WTC11 (cell line): Measurements from ENCODE around the gene CACNA2D1. TPM values are rescaled to one million over a fixed set of nuclear protein-coding genes. Genes with fewer than 3 reads are reported as not detected.

Experiments
- ATAC-seq: fragments of 200-7000 bp; cut with Tn5 transposase; 2 replicates; pipeline ENCODE4 v1.10.0; 2021; ENCODE audit warnings: mild to moderate bottlenecking, moderate library complexity
- CTCF ChIA-PET: fragments of 300-600 bp; sonication (Branson Sonifier 250); formaldehyde crosslinking; loops from one replicate; lab custom pipeline; 2021; ENCODE audit warnings: antibody characterized with exemption; lab: Charles Lee
- POLR2A ChIA-PET: fragments of 350-600 bp; sonication (Branson Sonifier 250); formaldehyde crosslinking; loops from one replicate; lab custom pipeline; 2021; ENCODE audit warnings: antibody characterized with exemption; lab: Charles Lee
- DNase-seq: peaks from one replicate; pipeline ENCODE4 v3.0.0; 2021; ENCODE audit warnings: low spot score
- H3K27ac Mint-ChIP-seq: 2 replicates; pipeline ENCODE4 v1.8.0; 2021; ENCODE audit warnings: mixed read lengths
- H3K27me3 Mint-ChIP-seq: 2 replicates; pipeline ENCODE4 v1.8.0; 2021; ENCODE audit warnings: low read depth, mild to moderate bottlenecking, moderate library complexity, mixed read lengths
- H3K36me3 Mint-ChIP-seq: 2 replicates; pipeline ENCODE4 v1.8.0; 2021; ENCODE audit warnings: mixed read lengths
- H3K4me1 Mint-ChIP-seq: 2 replicates; pipeline ENCODE4 v1.8.0; 2022; ENCODE audit warnings: mixed read lengths
- H3K4me3 Mint-ChIP-seq: 2 replicates; pipeline ENCODE4 v1.8.0; 2021; ENCODE audit warnings: mild to moderate bottlenecking, moderate library complexity, mixed read lengths
- H3K9me3 Mint-ChIP-seq: 2 replicates; pipeline ENCODE4 v1.8.0; 2021; ENCODE audit warnings: mixed read lengths
- ATF1 ChIP-seq: sonication (generic); formaldehyde crosslinking; IDR thresholded peaks from 2 replicates; pipeline ENCODE4 v1.8.1; 2023; ENCODE audit warnings: mild to moderate bottlenecking, moderate library complexity, missing genetic modification reagents
- ATF3 ChIP-seq: sonication (generic); formaldehyde crosslinking; conservative IDR thresholded peaks from 2 replicates; pipeline ENCODE4 v1.8.1; 2022; ENCODE audit warnings: mild to moderate bottlenecking, missing genetic modification reagents
- ATF6 ChIP-seq: sonication (generic); formaldehyde crosslinking; IDR thresholded peaks from 2 replicates; pipeline ENCODE4 v1.8.1; 2023; ENCODE audit warnings: mild to moderate bottlenecking, missing genetic modification reagents
- E2F5 ChIP-seq: sonication (generic); formaldehyde crosslinking; IDR thresholded peaks from 2 replicates; pipeline ENCODE4 v1.8.1; 2022; ENCODE audit warnings: mild to moderate bottlenecking, moderate library complexity, missing genetic modification reagents
- ESRRA ChIP-seq: sonication (generic); formaldehyde crosslinking; IDR thresholded peaks from 2 replicates; pipeline ENCODE4 v1.8.1; 2022; ENCODE audit warnings: mild to moderate bottlenecking, missing genetic modification reagents, borderline replicate concordance
- FOXK1 ChIP-seq: sonication (generic); formaldehyde crosslinking; IDR thresholded peaks from 2 replicates; pipeline ENCODE4 v1.8.0; 2022; ENCODE audit warnings: mild to moderate bottlenecking, moderate library complexity, missing genetic modification reagents
- JUN ChIP-seq: sonication (generic); formaldehyde crosslinking; IDR thresholded peaks from 2 replicates; pipeline ENCODE4 v1.8.0; 2023; ENCODE audit warnings: mild to moderate bottlenecking, missing genetic modification reagents
- PRRX2 ChIP-seq: fragments of 250-450 bp; sonication (Bioruptor Pico); IDR thresholded peaks from 2 replicates; pipeline ENCODE4 v1.8.0; 2021; ENCODE audit warnings: mild to moderate bottlenecking
- STAT6 ChIP-seq: sonication (generic); formaldehyde crosslinking; conservative IDR thresholded peaks from 2 replicates; pipeline ENCODE4 v1.8.1; 2023; ENCODE audit warnings: mild to moderate bottlenecking, low read depth, missing genetic modification reagents, moderate library complexity
- TP53 ChIP-seq: sonication (generic); formaldehyde crosslinking; IDR thresholded peaks from 2 replicates; pipeline ENCODE4 v1.8.1; 2023; ENCODE audit warnings: mild to moderate bottlenecking, missing genetic modification reagents
- ZBTB21 ChIP-seq: sonication (generic); formaldehyde crosslinking; IDR thresholded peaks from 2 replicates; pipeline ENCODE4 v1.8.1; 2023; ENCODE audit warnings: mild to moderate bottlenecking, missing genetic modification reagents, borderline replicate concordance
- ZNF121 ChIP-seq: sonication (generic); formaldehyde crosslinking; IDR thresholded peaks from 2 replicates; pipeline ENCODE4 v1.8.0; 2023; ENCODE audit warnings: missing genetic modification reagents
- ZNF138 ChIP-seq: sonication (generic); formaldehyde crosslinking; conservative IDR thresholded peaks from 2 replicates; pipeline ENCODE4 v1.8.1; 2022; ENCODE audit warnings: mild to moderate bottlenecking, moderate library complexity, missing genetic modification reagents
- ZNF232 ChIP-seq: sonication (generic); formaldehyde crosslinking; IDR thresholded peaks from 2 replicates; pipeline ENCODE4 v1.8.0; 2022; ENCODE audit warnings: mild to moderate bottlenecking, missing genetic modification reagents
- ZNF263 ChIP-seq: sonication (generic); formaldehyde crosslinking; IDR thresholded peaks from 2 replicates; pipeline ENCODE4 v1.8.1; 2022; ENCODE audit warnings: low read depth, mild to moderate bottlenecking, moderate library complexity, missing genetic modification reagents
- ZNF396 ChIP-seq: fragments of 250-450 bp; sonication (Bioruptor Pico); IDR thresholded peaks from 2 replicates; pipeline ENCODE4 v1.8.0; 2021; ENCODE audit warnings: mild to moderate bottlenecking, moderate library complexity, borderline replicate concordance
- ZNF423 ChIP-seq: fragments of 250-450 bp; sonication (Bioruptor Pico); IDR thresholded peaks from 2 replicates; pipeline ENCODE4 v2.1.2; 2022; ENCODE audit warnings: mild to moderate bottlenecking, moderate library complexity
- ZNF425 ChIP-seq: fragments of 250-450 bp; sonication (Bioruptor Pico); conservative IDR thresholded peaks from 2 replicates; pipeline ENCODE4 v1.9.0; 2021; ENCODE audit warnings: mild to moderate bottlenecking
- ZNF512 ChIP-seq: sonication (generic); formaldehyde crosslinking; IDR thresholded peaks from 2 replicates; pipeline ENCODE4 v1.8.1; 2022; ENCODE audit warnings: missing genetic modification reagents, borderline replicate concordance
- total RNA-seq: library from RNA; stranded (reverse); gene quantifications from 3 replicates; pipeline ENCODE4 v1.2.3, GENCODE V29; 2021

CACNA2D1 gene
- total RNA-seq, 1 experiment from 2014 or later: 33.3 TPM

GRCh38 chr7:82179311-82179710 is 264.3 kb downstream of the CACNA2D1 start (continued):
- TF ChIP-seq STAT6 (CRISPR knock-in tag): no peak

- H3K9me3 Mint-ChIP-seq: no peaks in the 10 kb centered on the region
- ATAC-seq: no peak
- H3K4me3 Mint-ChIP-seq: 0 out of 2 replicates have a peak overlapping the region, but pooled peaks have one; percentile 16
- no peaks in the 10 kb centered on the region for H3K36me3 Mint-ChIP-seq
- no peaks in the 10 kb centered on the region for H3K27me3 Mint-ChIP-seq
- no peak for DNase-seq
- H3K27ac Mint-ChIP-seq: no peak overlapping the region
- ChIA-PET CTCF (interaction anchor here (1.1 kb wide), 1 partner anchor 11 kb away, joined by 3 read pairs; no protein-coding TSS in a partner anchor), POLR2A (no interaction called here)
- H3K4me1 Mint-ChIP-seq: peaks cover 59% of the 10 kb centered on the region
- no peak for TF ChIP-seq ZNF232
Measured at GRCh38 chr7:82175319-82175718, 268.3 kb downstream of the CACNA2D1 start.

- Mint-ChIP-seq H3K4me3 (no peak overlapping the region), H3K27ac (no peak overlapping the region), H3K36me3 (no peaks in the 10 kb centered on the region), H3K4me1 (peaks cover 41% of the 10 kb centered on the region), H3K27me3 (no peaks in the 10 kb centered on the region), H3K9me3 (no peaks in the 10 kb centered on the region)
- ATAC-seq (no peak), DNase-seq (no peak)
- CTCF ChIA-PET: interaction anchor here (0.8 to 1.9 kb wide), 3 partner anchors 57 to 308 kb away, joined by 3 to 9 read pairs (median 3); no protein-coding TSS in a partner anchor
- POLR2A ChIA-PET: no interaction called here
- TF ChIP-seq JUN (CRISPR knock-in tag): no peak
- TF ChIP-seq ZNF121 (CRISPR knock-in tag): peak; percentile 91
Measured at GRCh38 chr7:82173400-82174021, 270.1 kb downstream of the CACNA2D1 start.

GRCh38 chr7:82172881-82173280 is 270.7 kb downstream of the CACNA2D1 start:
- DNase-seq: no peak
- Mint-ChIP-seq H3K27ac (no peak overlapping the region), H3K9me3 (no peaks in the 10 kb centered on the region), H3K27me3 (no peaks in the 10 kb centered on the region), H3K4me1 (peaks cover 37% of the 10 kb centered on the region), H3K4me3 (no peak overlapping the region), H3K36me3 (no peaks in the 10 kb centered on the region)
- no peak for ATAC-seq
- POLR2A ChIA-PET: no interaction called here
- CTCF ChIA-PET: interaction anchor here (0.6 to 1.9 kb wide), 4 partner anchors 62 to 447 kb away, joined by 3 to 9 read pairs (median 3); no protein-coding TSS in a partner anchor
- TF ChIP-seq ATF3 (CRISPR knock-in tag) (no peak), ZNF263 (no peak), ZNF425 (CRISPR knock-in tag) (no peak), FOXK1 (no peak), E2F5 (CRISPR knock-in tag) (no peak), TP53 (CRISPR knock-in tag) (no peak), ATF1 (CRISPR knock-in tag) (no peak), ZNF138 (CRISPR knock-in tag) (no peak), ATF6 (CRISPR knock-in tag) (no peak), ZNF396 (CRISPR knock-in tag) (no peak), ZNF423 (CRISPR knock-in tag) (no peak), PRRX2 (CRISPR knock-in tag) (no peak), ZBTB21 (CRISPR knock-in tag) (no peak), ESRRA (CRISPR knock-in tag) (no peak), ZNF512 (CRISPR knock-in tag) (no peak)
